DND-41 (cell line): ENCODE data around the gene DLGAP1.

Experiments used
- CTCF ChIP-seq: IDR thresholded peaks from 2 replicates; pipeline ENCODE4 v1.5.1; 2012; ENCODE audit warnings: borderline replicate concordance, low read length, moderate library complexity, mild to moderate bottlenecking; ENCODE audit not compliant: poor library complexity, severe bottlenecking; ENCODE audit errors: extremely low read depth
- EZH2 ChIP-seq: IDR thresholded peaks from 3 replicates; pipeline ENCODE4 v1.6.1; 2012; ENCODE audit warnings: borderline replicate concordance, low read depth, mild to moderate bottlenecking, moderate library complexity, low read length, inconsistent platforms; ENCODE audit not compliant: severe bottlenecking

- TF ChIP-seq CTCF (no peak), EZH2 (no peak)
Observed at GRCh38 chr18:4351005-4351404, 104.1 kb downstream of the DLGAP1 start.
